ENCODE results near the gene NPR1. TPM values are rescaled to one million over a fixed set of nuclear protein-coding genes. Genes with fewer than 3 reads are reported as not detected.

NPR1 gene
- total and polyA plus RNA-seq, 2 of the 13 experiments (the other 11 are each of a cell fraction or from before 2014, with no cell fraction given) = not detected

- no peak for TF ChIP-seq SNAI1 (CRISPR knock-in tag; IDR thresholded peaks at IDR 0.05; ENCODE audit: borderline replicate concordance)
- no peak for TF ChIP-seq NFATC3 (CRISPR knock-in tag; IDR thresholded peaks at IDR 0.05)
- TF ChIP-seq DNMT3B (CRISPR knock-in tag; conservative IDR thresholded peaks at IDR 0.05) = no peak
- no peak for TF ChIP-seq ZSCAN25 (CRISPR knock-in tag; IDR thresholded peaks at IDR 0.05)
- TF ChIP-seq ZFP36L1 (CRISPR knock-in tag; IDR thresholded peaks at IDR 0.05) = no peak
Measured at GRCh38 chr1:153655333-153655732, 23.2 kb upstream of the NPR1 start (continued).

- in situ Hi-C loops (cut with HindIII; ENCODE audit: extremely low pct_ligation_motif_present, low pct_unique_long_range_greater_than_20kb) = no loop called here
- FAIRE-seq = peak; percentile 73
- BruUV-seq (replicated peaks) = TSS peak; percentile 79
- no peak for TF ChIP-seq AHDC1 (CRISPR knock-in tag; IDR thresholded peaks at IDR 0.05; ENCODE audit: borderline replicate concordance)
- no peak for TF ChIP-seq ZNF292 (CRISPR knock-in tag; IDR thresholded peaks at IDR 0.05; ENCODE audit: borderline replicate concordance, low read depth)
- TF ChIP-seq TMF1 (CRISPR knock-in tag; IDR thresholded peaks at IDR 0.05; ENCODE audit: low read depth) = no peak
- TF ChIP-seq TP53 (CRISPR knock-in tag; conservative IDR thresholded peaks at IDR 0.05) = no peak
- no peak for TF ChIP-seq MBD4 (IDR thresholded peaks at IDR 0.05; ENCODE audit: borderline replicate concordance, low read length)
- no peak for TF ChIP-seq ZBTB8A (CRISPR knock-in tag; IDR thresholded peaks at IDR 0.05; ENCODE audit: borderline replicate concordance, low read depth)
- no peak for TF ChIP-seq JUNB (CRISPR knock-in tag; IDR thresholded peaks at IDR 0.05; ENCODE audit: borderline replicate concordance)
- 0 out of 2 replicates have a peak, but pooled peaks have one; percentile 67 for TF ChIP-seq NCOA1 (CRISPR knock-in tag; IDR thresholded peaks at IDR 0.05)
- 0 out of 2 replicates have a peak, but pooled peaks have one; percentile 23 for TF ChIP-seq ZNF740 (CRISPR knock-in tag; IDR thresholded peaks at IDR 0.05)
- TF ChIP-seq U2AF2 (IDR thresholded peaks at IDR 0.05; ENCODE audit: low read depth, low read length) = no peak
- TF ChIP-seq SMAD9 (CRISPR knock-in tag; IDR thresholded peaks at IDR 0.05) = no peak
Measured at GRCh38 chr1:153658400-153659174, 19.9 kb upstream of the NPR1 start, which contains the start of gene SNAPIN. SNAPIN (plus strand) TSS chr1:153658703; CDS start chr1:153658744, 41 bp downstream.

More at GRCh38 chr1:153658400-153659174, 19.9 kb upstream of the NPR1 start, which contains the start of gene SNAPIN:
- CTCF ChIA-PET (ENCODE audit: low intra/inter-chr PET ratio, low total read pairs) = no interaction called here
- 2% methylated on average over 33 of the region's 53 CpGs for WGBS (ENCODE audit: low lambda C conversion rate)
- Histone ChIP-seq H4K20me1 (ENCODE audit: insufficient read depth, low read length) (no peaks in the 10 kb centered on the region), H2AFZ (ENCODE audit: low read length) (peak within 1 kb of the TSS; percentile 95), H3K27ac (ENCODE audit: extremely low read length, insufficient read depth, low read length) (peak within 1 kb of the TSS; percentile 62), H3K4me2 (ENCODE audit: low read depth, low read length) (peak within 1 kb of the TSS; percentile 93), H3K9me3 (ENCODE audit: low read length) (no peaks in the 10 kb centered on the region), H3K27me3 (ENCODE audit: control insufficient read depth in 1 of 2, insufficient read depth in 2 of 2, low read length in 2 of 2) (no peaks in the 10 kb centered on the region; a peak in 1 of 5 replicates), H3K9ac (ENCODE audit: insufficient read depth, low read depth, low read length) (peak within 1 kb of the TSS; percentile 78), H3K79me2 (ENCODE audit: insufficient read depth, low read length) (peaks cover 12% of the 10 kb centered on the region), H3K4me3 (replicated peaks in 1 of 3; ENCODE audit: insufficient read depth in 1 of 3, low read depth in 2 of 3, low read length in 3 of 3) (peak within 1 kb of the TSS; percentile 80 to 96 (median 91)), H3K36me3 (replicated peaks in 1 of 2; ENCODE audit: control insufficient read depth in 1 of 2, insufficient read depth in 2 of 2, low read length in 2 of 2) (peaks cover 6 to 28% of the 10 kb centered on the region in 2 experiments), H3K4me1 (ENCODE audit: insufficient read depth, low read length) (peaks cover 39% of the 10 kb centered on the region)
- peak; percentile 95 for ATAC-seq
- POLR2A ChIA-PET = interaction anchor here (0.8 to 2.3 kb wide), 5 partner anchors 11 to 69 kb away, joined by 3 to 18 read pairs (median 4); partner anchors contain the start of genes CHTOP, INTS3 and S100A13
- DNase-seq (ENCODE audit: low spot score) = peak; percentile 75
- intact Hi-C loops (cut with micrococcal nuclease; ENCODE audit: unreplicated experiment) = no loop called here

All from HepG2 (cell line).